Fibroblast of skin of abdomen (primary cell): ENCODE results near the gene NME8. TPM values are rescaled to one million over a fixed set of nuclear protein-coding genes. Genes with fewer than 3 reads are reported as not detected.
"Not testable (repeated sequence)": the region's sequence is repeated elsewhere in the genome, so short reads cannot be mapped to it uniquely, and the experiment has no call there.

Source experiments
- DNase-seq: peaks from one replicate; pipeline ENCODE4 v3.0.0-alpha.2; 2013
- polyA plus RNA-seq, 2 experiments: library from polyadenylated mRNA; unstranded; fragments of 120-200 nt; gene quantifications; one replicate each; pipeline ENCODE4 v1.2.1, GENCODE V29; 2013; ENCODE audit not compliant: insufficient read length in 2 of 2

NME8 gene
- not detected for polyA plus RNA-seq (2013, experiment 1 of 2; ENCODE audit: insufficient read length)
- not detected for polyA plus RNA-seq (2013, experiment 2 of 2; ENCODE audit: insufficient read length)

GRCh38 chr7:37848297-37848696 is at the start of gene NME8:
NME8 (plus strand) TSS chr7:37848597; CDS start chr7:37850267, 1,670 bp downstream.
- no peak for DNase-seq

GRCh38 chr7:37806152-37806551 is 42.2 kb upstream of the NME8 start:
- DNase-seq: no peak

GRCh38 chr7:37812161-37812580 is 36.2 kb upstream of the NME8 start:
- DNase-seq: not testable (repeated sequence)

GRCh38 chr7:37815671-37816371 is 32.6 kb upstream of the NME8 start:
- no peak for DNase-seq

- DNase-seq: no peak
These were observed 31.3 kb upstream of the NME8 start for GRCh38 chr7:37816922-37817590.

GRCh38 chr7:37817591-37817960 is 30.8 kb upstream of the NME8 start:
- no peak for DNase-seq

GRCh38 chr7:37817996-37818720 is 30.2 kb upstream of the NME8 start:
- no peak for DNase-seq

- DNase-seq: no peak
These were observed 27.5 kb upstream of the NME8 start for GRCh38 chr7:37820708-37821468.

GRCh38 chr7:37822946-37823345 is 25.5 kb upstream of the NME8 start:
- no peak for DNase-seq

GRCh38 chr7:37823557-37823956 is 24.8 kb upstream of the NME8 start:
- DNase-seq: no peak

GRCh38 chr7:37825038-37825437 is 23.4 kb upstream of the NME8 start:
- no peak for DNase-seq

- DNase-seq: no peak
These were observed 21.6 kb upstream of the NME8 start for GRCh38 chr7:37826825-37827224.

- DNase-seq: no peak
These were observed 17.2 kb upstream of the NME8 start for GRCh38 chr7:37831244-37831643.

- DNase-seq: no peak
These were observed 16.2 kb upstream of the NME8 start for GRCh38 chr7:37832194-37832593.

- DNase-seq: peak; percentile 41
These were observed 15.1 kb upstream of the NME8 start for GRCh38 chr7:37833107-37833817.

GRCh38 chr7:37833818-37834146 is 14.6 kb upstream of the NME8 start:
- no peak for DNase-seq

- DNase-seq: no peak
These were observed 5.1 kb downstream of the NME8 start for GRCh38 chr7:37853468-37853867.

- DNase-seq: no peak
These were observed 33.7 kb downstream of the NME8 start for GRCh38 chr7:37882086-37882485.

- no peak for DNase-seq
These were observed 45.0 kb downstream of the NME8 start for GRCh38 chr7:37893359-37893758.

- DNase-seq: no peak
These were observed 46.3 kb downstream of the NME8 start for GRCh38 chr7:37894671-37895070.

GRCh38 chr7:37899712-37900247 is 51.4 kb downstream of the NME8 start:
- no peak for DNase-seq
